Chondrocyte (in vitro differentiated cells): Measurements from ENCODE around the gene MIB2. TPM values are rescaled to one million over a fixed set of nuclear protein-coding genes. Genes with fewer than 3 reads are reported as not detected.

ENCODE experiments used
- DNase-seq: peaks from one replicate; pipeline ENCODE4 v3.0.0; 2021; ENCODE audit warnings: mixed read lengths, low spot score
- H3K27ac Mint-ChIP-seq: one replicate; pipeline ENCODE4 v1.8.0; 2021; ENCODE audit warnings: mild to moderate bottlenecking, moderate library complexity, mixed read lengths; ENCODE audit not compliant: unreplicated experiment
- H3K27me3 Mint-ChIP-seq: 2 replicates; pipeline ENCODE4 v1.8.0; 2021; ENCODE audit warnings: low read depth, mixed read lengths
- H3K36me3 Mint-ChIP-seq: 2 replicates; pipeline ENCODE4 v1.8.0; 2021; ENCODE audit warnings: low read depth, mixed read lengths
- H3K4me1 Mint-ChIP-seq: 2 replicates; pipeline ENCODE4 v1.8.0; 2021; ENCODE audit warnings: low read depth, mild to moderate bottlenecking, mixed read lengths
- H3K4me3 Mint-ChIP-seq: one replicate; pipeline ENCODE4 v1.8.0; 2021; ENCODE audit warnings: mild to moderate bottlenecking, moderate library complexity, mixed read lengths; ENCODE audit not compliant: unreplicated experiment
- H3K9me3 Mint-ChIP-seq: 2 replicates; pipeline ENCODE4 v1.8.0; 2021; ENCODE audit warnings: low read depth, mixed read lengths
- total RNA-seq: library from RNA; stranded (reverse); gene quantifications from 3 replicates; pipeline ENCODE4 v1.2.1, GENCODE V29; 2021
- TF ChIP-seq, protein P1 (sequence below): fragments of 200-600 bp; sonication (generic); IDR thresholded peaks from 2 replicates; pipeline ENCODE4 v1.5.0; 2021; ENCODE audit warnings: antibody characterized with exemption, mild to moderate bottlenecking, moderate library complexity

The MIB2 gene
- total RNA-seq, 1 donor from 2014 or later = 73.8 TPM

DNA sequence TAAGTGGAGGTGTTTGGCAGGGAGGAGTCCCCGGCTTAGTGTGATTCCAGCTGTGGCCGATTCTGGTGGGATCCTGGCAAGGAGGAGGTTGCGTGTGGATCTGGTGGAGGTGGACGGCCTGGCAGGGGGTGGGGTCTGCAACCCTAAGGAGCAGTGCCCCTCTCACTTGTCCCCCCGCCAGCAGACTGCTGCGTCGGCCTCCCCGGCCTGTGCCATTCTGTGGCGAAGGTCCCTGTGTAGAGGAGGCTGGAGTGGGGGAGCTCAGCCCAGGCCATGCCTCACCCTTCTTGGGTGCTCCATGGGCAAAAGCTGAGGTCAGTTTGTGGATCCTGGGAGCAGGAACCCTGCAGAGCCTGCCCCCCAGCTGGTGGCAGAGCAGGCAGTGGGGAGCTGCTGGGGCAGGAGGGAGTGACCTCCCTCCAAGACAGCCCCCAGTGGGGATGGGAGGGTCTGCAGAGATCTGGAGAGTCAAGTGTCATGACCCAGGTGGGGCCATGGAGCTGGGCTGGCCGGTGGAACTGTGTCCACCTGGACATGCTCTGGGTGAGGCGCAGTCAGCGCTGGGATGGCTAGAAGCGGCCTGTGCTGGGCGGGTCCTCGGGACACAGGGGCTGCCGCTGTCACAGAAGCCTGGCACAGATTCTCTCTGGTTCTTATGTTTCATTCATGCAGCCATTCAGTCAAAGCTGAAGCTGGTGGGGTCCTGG lies 5.3 kb downstream of the MIB2 start:
- DNase-seq = no peak
- TF ChIP-seq, protein P1, sequence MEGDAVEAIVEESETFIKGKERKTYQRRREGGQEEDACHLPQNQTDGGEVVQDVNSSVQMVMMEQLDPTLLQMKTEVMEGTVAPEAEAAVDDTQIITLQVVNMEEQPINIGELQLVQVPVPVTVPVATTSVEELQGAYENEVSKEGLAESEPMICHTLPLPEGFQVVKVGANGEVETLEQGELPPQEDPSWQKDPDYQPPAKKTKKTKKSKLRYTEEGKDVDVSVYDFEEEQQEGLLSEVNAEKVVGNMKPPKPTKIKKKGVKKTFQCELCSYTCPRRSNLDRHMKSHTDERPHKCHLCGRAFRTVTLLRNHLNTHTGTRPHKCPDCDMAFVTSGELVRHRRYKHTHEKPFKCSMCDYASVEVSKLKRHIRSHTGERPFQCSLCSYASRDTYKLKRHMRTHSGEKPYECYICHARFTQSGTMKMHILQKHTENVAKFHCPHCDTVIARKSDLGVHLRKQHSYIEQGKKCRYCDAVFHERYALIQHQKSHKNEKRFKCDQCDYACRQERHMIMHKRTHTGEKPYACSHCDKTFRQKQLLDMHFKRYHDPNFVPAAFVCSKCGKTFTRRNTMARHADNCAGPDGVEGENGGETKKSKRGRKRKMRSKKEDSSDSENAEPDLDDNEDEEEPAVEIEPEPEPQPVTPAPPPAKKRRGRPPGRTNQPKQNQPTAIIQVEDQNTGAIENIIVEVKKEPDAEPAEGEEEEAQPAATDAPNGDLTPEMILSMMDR = no peak
- no peak overlapping the region for H3K4me3 Mint-ChIP-seq
- H3K9me3 Mint-ChIP-seq = no peaks in the 10 kb centered on the region
- no peak overlapping the region for H3K27ac Mint-ChIP-seq
- H3K27me3 Mint-ChIP-seq = no peaks in the 10 kb centered on the region
- peaks cover 16% of the 10 kb centered on the region for H3K4me1 Mint-ChIP-seq
- H3K36me3 Mint-ChIP-seq = peaks cover 1% of the 10 kb centered on the region

DNA sequence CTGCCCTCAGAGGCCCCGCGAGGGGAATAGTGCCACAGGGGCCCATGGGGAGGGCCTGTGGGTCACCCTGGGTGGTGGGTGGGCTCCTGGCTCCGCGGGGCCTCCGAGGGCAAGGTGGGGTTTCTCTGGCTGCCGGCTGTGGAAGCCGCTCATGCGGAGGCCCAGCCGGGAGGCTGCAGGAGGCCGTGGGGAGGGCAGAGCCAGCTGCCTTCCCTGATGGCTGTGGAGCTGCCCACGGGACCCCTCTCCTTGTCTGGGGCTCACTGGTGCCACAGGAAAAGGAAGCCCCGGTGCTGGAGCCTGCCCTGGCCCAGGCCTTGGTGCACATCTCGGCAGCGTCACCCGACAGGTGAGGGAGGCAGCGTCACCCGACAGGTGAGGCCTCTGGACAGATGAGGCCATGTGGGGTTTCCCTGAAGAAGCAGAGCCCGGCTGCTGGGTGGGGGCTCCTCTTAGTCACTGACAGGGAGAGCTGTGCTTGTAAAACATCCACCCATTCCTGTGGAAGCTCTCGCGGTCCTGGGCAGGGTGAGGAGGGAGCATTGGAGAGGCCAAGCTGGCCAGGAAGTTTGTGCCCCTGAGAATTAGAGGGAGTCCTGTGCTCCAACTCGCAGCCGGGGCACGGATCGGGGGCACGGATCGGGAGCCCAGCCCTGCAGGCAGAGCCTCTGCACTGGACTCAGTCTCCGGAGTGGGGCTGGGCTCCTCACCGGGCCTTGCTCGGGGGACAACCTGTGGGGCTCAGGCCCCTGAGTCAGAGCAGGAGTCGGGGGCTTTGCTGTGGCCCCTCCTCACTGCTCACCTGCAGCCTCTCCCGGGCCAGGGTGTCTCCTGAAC lies 6.1 kb downstream of the MIB2 start:
- DNase-seq = no peak
- Mint-ChIP-seq H3K27me3 (no peaks in the 10 kb centered on the region), H3K4me1 (peaks cover 16% of the 10 kb centered on the region), H3K9me3 (no peaks in the 10 kb centered on the region), H3K4me3 (no peak overlapping the region), H3K36me3 (peaks cover 1% of the 10 kb centered on the region), H3K27ac (no peak overlapping the region)
- TF ChIP-seq, protein P1 = no peak

DNA sequence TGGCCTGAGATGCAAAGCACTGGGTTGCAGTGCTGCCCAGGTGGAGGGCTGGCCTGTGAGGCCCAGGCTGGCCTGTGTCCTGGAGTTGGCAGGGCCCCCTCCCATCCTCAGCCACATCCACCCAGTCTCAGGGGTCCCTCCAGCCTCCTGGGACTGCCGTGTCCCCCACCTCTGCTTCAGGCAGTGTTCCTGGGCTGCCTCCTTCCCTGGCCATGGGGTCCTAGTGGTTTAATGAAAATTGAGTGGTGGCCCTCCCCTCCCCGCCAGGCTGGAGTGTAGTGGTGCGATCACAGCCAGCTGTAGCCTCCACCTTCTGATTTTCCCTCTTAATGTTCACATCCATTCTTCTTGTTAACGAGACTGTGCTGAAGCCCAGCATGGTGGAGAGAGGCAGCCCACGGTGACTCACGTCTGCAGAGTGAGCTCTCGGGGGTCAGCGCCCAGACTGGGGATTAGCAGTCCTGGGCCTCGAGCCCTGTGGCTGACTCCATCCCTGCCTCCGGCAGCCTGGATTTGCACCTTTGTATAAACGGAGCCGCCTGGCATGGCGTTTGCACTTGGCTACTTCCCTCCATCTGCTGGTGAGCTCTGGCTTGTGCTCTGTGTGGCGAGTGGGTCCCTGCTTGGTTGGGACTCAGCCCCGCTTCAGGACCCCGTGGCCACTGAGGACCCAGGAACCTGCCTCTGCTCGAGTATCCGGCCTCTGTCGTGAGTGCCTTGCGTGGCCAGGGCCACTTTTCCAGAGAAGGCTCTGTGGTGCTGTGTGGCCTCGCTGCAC lies 6.9 kb downstream of the MIB2 start:
- DNase-seq = no peak
- Mint-ChIP-seq H3K9me3 (no peaks in the 10 kb centered on the region), H3K4me1 (peaks cover 9% of the 10 kb centered on the region), H3K27me3 (no peaks in the 10 kb centered on the region), H3K4me3 (no peak overlapping the region), H3K27ac (no peak overlapping the region), H3K36me3 (peaks cover 1% of the 10 kb centered on the region)
- TF ChIP-seq, protein P1 = no peak

DNA sequence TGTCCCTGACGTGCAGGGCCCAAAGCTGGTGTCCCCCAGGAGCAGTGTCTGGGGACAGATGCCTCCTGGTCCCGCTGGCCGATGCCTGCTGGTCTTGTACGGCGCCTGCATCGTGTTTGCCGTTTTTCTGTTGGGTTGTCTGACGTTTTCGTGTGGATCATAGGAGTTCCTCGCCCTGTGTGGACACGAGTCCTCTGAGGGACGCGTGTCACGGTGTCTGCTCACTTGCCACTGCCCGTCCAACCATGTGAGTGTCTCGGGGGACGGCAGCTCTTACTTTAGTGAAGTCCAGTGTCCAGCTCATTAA lies 7.4 kb downstream of the MIB2 start:
- Mint-ChIP-seq H3K9me3 (no peaks in the 10 kb centered on the region), H3K27me3 (no peaks in the 10 kb centered on the region), H3K36me3 (peaks cover 1% of the 10 kb centered on the region), H3K4me3 (no peak overlapping the region), H3K27ac (no peak overlapping the region), H3K4me1 (peaks cover 3% of the 10 kb centered on the region)
- TF ChIP-seq, protein P1 = no peak
- DNase-seq = no peak

DNA sequence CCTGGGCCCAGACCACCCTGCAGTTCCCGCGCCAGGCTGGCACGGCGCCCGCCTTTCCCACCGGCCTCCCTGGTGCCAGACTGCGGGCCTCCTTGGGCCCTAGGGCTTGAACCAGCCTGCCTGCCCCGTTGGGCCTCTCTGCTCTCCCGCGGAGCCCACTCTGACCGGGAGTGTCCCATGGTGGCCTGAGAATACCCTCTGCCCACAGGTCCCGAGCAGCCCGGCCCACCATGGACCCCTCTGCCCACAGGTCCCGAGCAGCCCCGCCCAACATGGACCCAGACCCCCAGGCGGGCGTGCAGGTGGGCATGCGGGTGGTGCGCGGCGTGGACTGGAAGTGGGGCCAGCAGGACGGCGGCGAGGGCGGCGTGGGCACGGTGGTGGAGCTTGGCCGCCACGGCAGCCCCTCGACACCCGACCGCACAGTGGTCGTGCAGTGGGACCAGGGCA lies 7.9 kb downstream of the MIB2 start:
- TF ChIP-seq, protein P1 = no peak
- Mint-ChIP-seq H3K27ac (no peak overlapping the region), H3K9me3 (no peaks in the 10 kb centered on the region), H3K27me3 (no peaks in the 10 kb centered on the region), H3K4me3 (no peak overlapping the region), H3K4me1 (peaks cover 2% of the 10 kb centered on the region), H3K36me3 (peaks cover 1% of the 10 kb centered on the region)
- no peak for DNase-seq
